KMS-11 (cell line): ENCODE measurements around the gene COPS4.
"Not testable (repeated sequence)": the region's sequence is repeated elsewhere in the genome, so short reads cannot be mapped to it uniquely, and the experiment has no call there.

Experiments used
- H2AFZ ChIP-seq: fragments of 200-600 bp; sonication (generic); 2 replicates; pipeline ENCODE4 v1.6.1; 2016; ENCODE audit warnings: antibody characterized with exemption, mixed run types, low read depth
- H3K27ac ChIP-seq: fragments of 200-600 bp; sonication (generic); 2 replicates; pipeline ENCODE4 v1.6.1; 2016; ENCODE audit warnings: mild to moderate bottlenecking, mixed run types
- H3K27me3 ChIP-seq: fragments of 200-600 bp; sonication (generic); 2 replicates; pipeline ENCODE4 v1.6.1; 2017; ENCODE audit warnings: mild to moderate bottlenecking, low read depth, mixed run types, moderate library complexity; ENCODE audit not compliant: insufficient read depth
- H3K36me3 ChIP-seq: fragments of 200-600 bp; sonication (generic); 2 replicates; pipeline ENCODE4 v1.6.1; 2017; ENCODE audit warnings: mild to moderate bottlenecking, mixed run types; ENCODE audit not compliant: insufficient read depth
- H3K4me1 ChIP-seq: fragments of 200-600 bp; sonication (generic); 2 replicates; pipeline ENCODE4 v1.6.1; 2016; ENCODE audit warnings: mild to moderate bottlenecking, low read depth, mixed run types; ENCODE audit not compliant: poor library complexity, severe bottlenecking
- H3K4me2 ChIP-seq: fragments of 200-600 bp; sonication (generic); 2 replicates; pipeline ENCODE4 v1.7.0; 2016; ENCODE audit warnings: mild to moderate bottlenecking, mixed run types
- H3K4me3 ChIP-seq: fragments of 200-600 bp; sonication (generic); IDR thresholded peaks from 2 replicates; pipeline ENCODE4 v1.6.1; 2017; ENCODE audit warnings: low read depth, low read length, mixed read lengths; ENCODE audit not compliant: insufficient read depth
- H3K79me2 ChIP-seq: fragments of 200-600 bp; sonication (generic); 2 replicates; pipeline ENCODE4 v1.6.1; 2016; ENCODE audit warnings: low read depth, mixed run types; ENCODE audit not compliant: insufficient read depth
- H3K9ac ChIP-seq: fragments of 200-600 bp; sonication (generic); 2 replicates; pipeline ENCODE4 v1.6.1; 2016; ENCODE audit warnings: mild to moderate bottlenecking, mixed run types
- H4K20me1 ChIP-seq: fragments of 200-600 bp; sonication (generic); 2 replicates; pipeline ENCODE4 v1.6.1; 2016; ENCODE audit warnings: mild to moderate bottlenecking, mixed run types; ENCODE audit not compliant: insufficient read depth
- CTCF ChIP-seq: fragments of 200-600 bp; sonication (generic); conservative IDR thresholded peaks from 2 replicates; pipeline ENCODE4 v1.6.1; 2017; ENCODE audit warnings: low read depth, mild to moderate bottlenecking, antibody characterized with exemption, low read length, moderate library complexity, mixed read lengths

The COPS4 gene

DNA sequence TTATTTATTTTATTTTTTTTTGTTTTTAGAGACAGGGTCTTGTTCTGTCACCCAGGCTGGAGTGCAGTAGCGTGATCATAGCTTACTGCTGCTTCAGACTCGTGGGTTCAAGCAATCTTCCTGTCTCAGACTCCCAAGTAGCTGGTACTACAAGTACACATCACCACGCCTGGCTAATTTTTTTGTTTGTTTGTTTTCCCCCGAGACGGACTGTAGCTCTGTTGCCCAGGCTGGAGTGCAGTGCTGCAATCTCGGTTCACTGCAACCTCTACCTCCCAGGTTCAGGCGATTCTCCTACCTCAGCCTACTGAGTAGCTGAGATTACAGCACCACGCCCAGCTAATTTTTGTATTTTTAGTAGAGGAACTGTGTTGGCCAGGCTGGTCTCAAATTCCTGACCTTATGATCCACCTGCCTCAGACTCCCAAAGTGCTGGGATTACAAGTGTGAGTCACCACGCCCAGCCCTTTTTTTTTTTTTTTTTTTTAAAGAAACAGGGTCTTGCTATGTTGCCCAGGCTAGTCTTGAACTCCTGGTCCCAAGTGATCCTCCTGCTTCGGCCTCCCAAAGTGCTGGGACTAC is 32.2 kb downstream of the COPS4 start:
- no peaks in the 10 kb centered on the region for H3K36me3 ChIP-seq
- no peak overlapping the region for H3K27ac ChIP-seq
- H3K4me3 ChIP-seq, result no peak overlapping the region
- H3K9ac ChIP-seq, result no peak overlapping the region
- no peak overlapping the region for H2AFZ ChIP-seq
- H3K4me1 ChIP-seq, result no peaks in the 10 kb centered on the region
- H4K20me1 ChIP-seq, result no peaks in the 10 kb centered on the region
- no peak overlapping the region for H3K4me2 ChIP-seq
- H3K27me3 ChIP-seq, result no peaks in the 10 kb centered on the region
- H3K79me2 ChIP-seq, result no peaks in the 10 kb centered on the region
- TF ChIP-seq CTCF, result no peak

DNA sequence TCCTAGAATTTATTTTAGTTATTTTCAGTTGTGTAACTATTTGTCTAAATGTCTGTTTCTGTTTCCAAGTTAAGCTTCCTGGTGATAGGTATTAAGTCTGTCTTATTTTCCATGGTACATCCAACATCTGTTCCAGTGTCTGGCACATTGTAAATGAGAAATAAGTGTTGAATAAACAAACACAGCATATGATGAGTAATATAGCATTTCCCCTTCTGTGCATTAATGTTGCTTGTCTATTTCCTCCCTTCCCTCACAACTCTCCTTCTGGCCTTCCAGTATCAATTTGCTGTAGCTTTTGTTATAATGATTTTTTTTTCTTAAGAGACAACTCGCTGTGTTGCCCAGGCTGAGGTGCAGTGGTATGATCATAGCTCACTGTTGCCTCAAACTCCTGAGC is 36.1 kb downstream of the COPS4 start:
- no peak for TF ChIP-seq CTCF
- no peak overlapping the region for H2AFZ ChIP-seq
- H3K4me3 ChIP-seq, result no peak overlapping the region
- no peak overlapping the region for H3K4me2 ChIP-seq
- peaks cover 22% of the 10 kb centered on the region for H3K4me1 ChIP-seq
- H3K79me2 ChIP-seq, result no peaks in the 10 kb centered on the region
- no peaks in the 10 kb centered on the region for H3K27me3 ChIP-seq
- H3K9ac ChIP-seq, result no peak overlapping the region
- H3K36me3 ChIP-seq, result no peaks in the 10 kb centered on the region
- H4K20me1 ChIP-seq, result no peaks in the 10 kb centered on the region
- H3K27ac ChIP-seq, result no peak overlapping the region

- Histone ChIP-seq H3K4me1 (peaks cover 22% of the 10 kb centered on the region), H3K36me3 (no peaks in the 10 kb centered on the region), H3K9ac (no peak overlapping the region), H3K27me3 (no peaks in the 10 kb centered on the region), H4K20me1 (no peaks in the 10 kb centered on the region), H3K27ac (no peak overlapping the region), H3K4me3 (no peak overlapping the region), H2AFZ (no peak overlapping the region), H3K79me2 (no peaks in the 10 kb centered on the region), H3K4me2 (peak overlapping the region; percentile 37)
- peak; percentile 78 for TF ChIP-seq CTCF
These were observed 39.2 kb downstream of the COPS4 start for GRCh38 chr4:83074086-83074704.

- H3K4me2 ChIP-seq, result peak overlapping the region; percentile 37
- H3K36me3 ChIP-seq, result not testable (repeated sequence)
These were observed 39.8 kb downstream of the COPS4 start for GRCh38 chr4:83074783-83075182.

More at GRCh38 chr4:83074783-83075182, 39.8 kb downstream of the COPS4 start:
- H3K4me3 ChIP-seq, H3K79me2 ChIP-seq, H3K9ac ChIP-seq, H3K27me3 ChIP-seq, H2AFZ ChIP-seq, H3K27ac ChIP-seq, H4K20me1 ChIP-seq: not testable (repeated sequence)
- peaks cover 22% of the 10 kb centered on the region for H3K4me1 ChIP-seq
